K562 (cell line): ENCODE results near the gene C11orf52. TPM values are rescaled to one million over a fixed set of nuclear protein-coding genes. Genes with fewer than 3 reads are reported as not detected.
A peak's percentile ranks its signal among the peaks of the same experiment; 100 is the strongest.

Source experiments
- ATAC-seq: fragments of 200-7000 bp; cut with Tn5 transposase; 3 replicates; pipeline ENCODE4 v1.9.1; 2020; ENCODE audit warnings: moderate library complexity
- BruUV-seq: library from RNA; stranded (reverse); fragments of 400-500 nt; replicated peaks from 2 replicates; lab custom pipeline; 2021; lab: Mats Ljungman, UMichigan
- CTCF ChIA-PET: fragments of 300-600 bp; formaldehyde crosslinking; extraction: SDS; loops from one replicate; lab custom pipeline; 2021; ENCODE audit warnings: low intra/inter-chr PET ratio; lab: Yijun Ruan, JAX
- POLR2A ChIA-PET: fragments of 300-600, 350-650 bp; sonication (Branson Sonifier 250); formaldehyde crosslinking; extraction: SDS; loops from one replicate; lab custom pipeline; 2021; ENCODE audit warnings: antibody characterized with exemption, inconsistent platforms; lab: Yijun Ruan, JAX
- DNase-seq, 4 experiments: peaks; one replicate each; pipeline versions ENCODE4 v3.0.0 to v3.0.0-alpha.2; 2011 to 2018; ENCODE audit warnings: low spot score in 3 of 4, mixed read lengths in 3 of 4; ENCODE audit errors: extremely low read depth in 1 of 4
- FAIRE-seq: peaks from 2 replicates; lab custom pipeline; 2011; peaks lifted over from hg19 to GRCh38; lab: Jason Lieb, UNC
- H2AFZ ChIP-seq: 2 replicates; pipeline ENCODE4 v1.6.0; 2011; ENCODE audit warnings: low read depth, low read length, control low read depth, inconsistent platforms
- H3K27ac ChIP-seq: fragments of 200-600 bp; 3 replicates; pipeline ENCODE4 v1.8.0; 2011; ENCODE audit warnings: low read depth, mild to moderate bottlenecking, control low read depth, inconsistent platforms, low read length, moderate library complexity, mixed read lengths; ENCODE audit errors: extremely low read depth
- H3K27me3 ChIP-seq, 2 experiments: fragments of 300-600 bp in 1 of 2; 2 replicates in 1 of 2; 3 replicates in 1 of 2; pipeline versions ENCODE4 v1.6.0 to v1.8.0; 2011; ENCODE audit warnings: inconsistent platforms in 2 of 2, low read length in 2 of 2, mild to moderate bottlenecking in 1 of 2, mixed read lengths in 1 of 2, moderate library complexity in 1 of 2; ENCODE audit not compliant: control insufficient read depth in 2 of 2, insufficient read depth in 2 of 2
- H3K36me3 ChIP-seq: fragments of 300-600 bp; 3 replicates; pipeline ENCODE4 v1.8.0; 2011; ENCODE audit warnings: mild to moderate bottlenecking, low read length, inconsistent platforms; ENCODE audit not compliant: control insufficient read depth, insufficient read depth
- H3K4me1 ChIP-seq, 2 experiments: fragments of 200-600 bp in 1 of 2; replicated peaks in 1 of 2; 2 replicates in 1 of 2; 3 replicates in 1 of 2; pipeline versions ENCODE4 v1.5.1 to v1.8.0; 2011; ENCODE audit warnings: inconsistent platforms in 2 of 2, low read length in 2 of 2, mild to moderate bottlenecking in 1 of 2, mixed read lengths in 1 of 2, moderate library complexity in 1 of 2; ENCODE audit not compliant: control insufficient read depth in 2 of 2, insufficient read depth in 2 of 2
- H3K4me2 ChIP-seq: 2 replicates; pipeline ENCODE4 v1.6.1; 2011; ENCODE audit warnings: low read length, control low read depth, inconsistent platforms, mixed read lengths; ENCODE audit not compliant: insufficient read depth
- H3K4me3 ChIP-seq: fragments of 200-600 bp; sonication (generic), shearing (Covaris generic); 2 replicates; pipeline ENCODE4 v1.5.1; 2016; ENCODE audit warnings: control low read depth, inconsistent platforms
- H3K79me2 ChIP-seq: fragments of 200-600 bp; 3 replicates; pipeline ENCODE4 v1.8.0; 2011; ENCODE audit warnings: low read length, inconsistent platforms; ENCODE audit not compliant: control insufficient read depth, insufficient read depth
- H3K9ac ChIP-seq, 2 experiments: 2 replicates each; pipeline versions ENCODE4 v1.6.0 to v1.6.1; 2011; ENCODE audit warnings: low read depth in 2 of 2, low read length in 2 of 2, control low read depth in 1 of 2, inconsistent platforms in 1 of 2, mild to moderate bottlenecking in 1 of 2, mixed read lengths in 1 of 2; ENCODE audit not compliant: insufficient read depth in 1 of 2
- H3K9me1 ChIP-seq: one replicate; pipeline ENCODE4 v1.6.0; 2011; ENCODE audit warnings: inconsistent platforms, mild to moderate bottlenecking, low read length, moderate library complexity; ENCODE audit not compliant: control insufficient read depth, insufficient read depth
- H3K9me3 ChIP-seq: replicated peaks from 2 replicates; pipeline ENCODE4 v1.5.1; 2011; ENCODE audit warnings: low read depth, low read length, inconsistent platforms; ENCODE audit not compliant: control insufficient read depth, insufficient read depth
- H4K20me1 ChIP-seq: replicated peaks from 2 replicates; pipeline ENCODE4 v1.6.1; 2011; ENCODE audit warnings: low read length, inconsistent platforms, mixed read lengths; ENCODE audit not compliant: control insufficient read depth, insufficient read depth
- CBX2 ChIP-seq: fragments of 200-600 bp; sonication (generic); IDR thresholded peaks from one replicate; pipeline ENCODE4 v1.6.1; 2012; ENCODE audit warnings: mild to moderate bottlenecking, low read length, inconsistent platforms; ENCODE audit not compliant: insufficient read depth, poor library complexity, severe bottlenecking
- CEBPB ChIP-seq: fragments of 450-650 bp; IDR thresholded peaks from 2 replicates; pipeline ENCODE4 v1.6.1; 2016; ENCODE audit warnings: missing genetic modification characterization, missing compliant biosample characterization
- E2F4 ChIP-seq: sonication (generic); formaldehyde crosslinking; IDR thresholded peaks from 2 replicates; pipeline ENCODE4 v1.8.0; 2022; ENCODE audit warnings: mild to moderate bottlenecking, low read depth, missing genetic modification reagents
- GTF2B ChIP-seq: IDR thresholded peaks from 2 replicates; pipeline ENCODE4 v1.6.1; 2011; ENCODE audit not compliant: insufficient read length; ENCODE audit errors: extremely low read depth
- LEF1 ChIP-seq: fragments of 450-650 bp; IDR thresholded peaks from 2 replicates; pipeline ENCODE4 v1.6.1; 2016; ENCODE audit warnings: mild to moderate bottlenecking
- SMARCA5 ChIP-seq: fragments of 450-650 bp; IDR thresholded peaks from 2 replicates; pipeline ENCODE4 v1.6.1; 2016
- TCF7 ChIP-seq: sonication (generic); IDR thresholded peaks from 2 replicates; pipeline ENCODE4 v1.6.1; 2016; ENCODE audit warnings: antibody characterized with exemption, borderline replicate concordance
- WHSC1 ChIP-seq: IDR thresholded peaks from one replicate; pipeline ENCODE4 v1.6.1; 2012; ENCODE audit warnings: low read length, control low read depth, inconsistent platforms
- ZBTB11 ChIP-seq, 3 experiments: fragments of 200-800 bp in 1 of 3; fragments of 250-450 bp in 1 of 3; fragments of 450-650 bp in 1 of 3; sonication (Bioruptor Pico) in 1 of 3; sonication (Bioruptor generic) in 1 of 3; formaldehyde crosslinking in 1 of 3; IDR thresholded peaks; 2 replicates each; pipeline versions ENCODE4 v1.6.1 to v1.8.0; 2016 to 2022; ENCODE audit warnings: mild to moderate bottlenecking in 2 of 3, missing genetic modification characterization in 2 of 3, missing compliant biosample characterization in 1 of 3, moderate library complexity in 1 of 3
- WGBS: fragments of 100-300 bp; shearing (Covaris generic); methylation state at CpG from one replicate; pipeline ENCODE4 v1.1.6; 2016; ENCODE audit warnings: low coverage, mixed read lengths; ENCODE audit not compliant: insufficient coverage; ENCODE audit errors: missing lambda C conversion rate; 5-methylcytosine and 5-hydroxymethylcytosine counted together
- in situ Hi-C: fragments of 300-500 bp; cut with MboI; formaldehyde crosslinking; loops from 4 replicates; pipeline ENCODE4 v1.15.0; 2018; ENCODE audit warnings: inconsistent platforms, mixed read lengths
- intact Hi-C: fragments of 100-400 bp; cut with micrococcal nuclease; formaldehyde crosslinking; loops from 2 replicates; pipeline ENCODE4 v1.14.2; 2022
- polyA plus RNA-seq, 8 experiments: library from polyadenylated mRNA; depleted of rRNA in 4 of 8; stranded (reverse) in 5 of 8; unstranded in 3 of 8; fragments of >200 nt; fragmentation: Nextera tagmentation in 2 of 8; fragmentation: Illumina TruSeq in 1 of 8; extraction: Ambion mirVana in 2 of 8; extraction: Trizol in 1 of 8; gene quantifications; 2 replicates each; pipeline versions ENCODE4 v1.2.1 to v1.2.3, GENCODE V29; 2011 to 2014; ENCODE audit warnings: inconsistent platforms in 1 of 8, missing spikeins in 1 of 8
- total RNA-seq, 7 experiments: library from RNA; depleted of rRNA in 6 of 7; stranded (reverse); fragments of >200 nt in 6 of 7; fragmentation: Illumina TruSeq in 2 of 7; extraction: Trizol in 2 of 7; gene quantifications; 2 replicates each; pipeline versions ENCODE4 v1.2.1 to v1.2.3, GENCODE V29; 2011 to 2021; ENCODE audit warnings: low replicate concordance in 1 of 7
- TF ChIP-seq, protein P1 (sequence below): fragments of 250-450 bp; sonication (Bioruptor Pico); IDR thresholded peaks from 2 replicates; pipeline ENCODE4 v1.9.0; 2021; ENCODE audit warnings: mild to moderate bottlenecking, inconsistent platforms
- TF ChIP-seq, protein P2 (sequence below): fragments of 250-450 bp; sonication (Bioruptor Pico); IDR thresholded peaks from 2 replicates; pipeline ENCODE4 v1.8.0; 2021; ENCODE audit warnings: moderate library complexity, mild to moderate bottlenecking, inconsistent platforms

Gene C11orf52
- total and polyA plus RNA-seq, 9 of the 15 experiments (the other 6 are each of a cell fraction or from before 2014, with no cell fraction given) = 0.29 to 2.9 (median 1.0) TPM

DNA sequence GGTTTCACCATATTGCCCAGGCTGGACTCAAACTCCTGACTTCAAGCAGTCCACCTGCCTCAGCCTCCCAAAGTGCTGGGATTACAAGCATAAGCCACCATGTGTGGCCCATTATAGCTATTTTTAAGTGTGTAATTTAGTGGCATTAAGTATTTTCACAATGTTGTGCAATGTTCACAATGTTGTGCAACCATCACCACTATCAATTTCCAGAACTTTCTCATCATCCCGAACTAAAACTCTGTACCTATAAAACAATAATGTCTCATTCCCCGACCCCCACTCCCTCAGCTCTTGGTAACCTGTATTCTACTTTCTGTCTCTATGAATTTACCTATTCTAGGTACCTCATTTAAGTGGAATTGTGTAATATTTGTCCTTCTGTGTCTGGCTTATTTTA, 31.9 kb upstream of the C11orf52 start:
- Histone ChIP-seq H3K4me2 (no peak overlapping the region), H3K27me3 (no peaks in the 10 kb centered on the region), H3K36me3 (no peaks in the 10 kb centered on the region), H2AFZ (no peak overlapping the region), H3K9ac (no peak overlapping the region), H3K4me3 (no peak overlapping the region), H4K20me1 (no peaks in the 10 kb centered on the region), H3K9me3 (no peaks in the 10 kb centered on the region), H3K4me1 (peaks cover 0 to 9% of the 10 kb centered on the region in 2 experiments; a peak in 2 of 5 replicates), H3K9me1 (no peaks in the 10 kb centered on the region), H3K79me2 (no peaks in the 10 kb centered on the region), H3K27ac (no peak overlapping the region)
- CTCF ChIA-PET = no interaction called here
- WGBS = 42% methylated on average over 2 of the region's 2 CpGs
- FAIRE-seq (no peak), DNase-seq (no peak), ATAC-seq (no peak)
- in situ Hi-C loops (no loop called here), intact Hi-C loops (no loop called here)
- POLR2A ChIA-PET = interaction anchor here (0.8 to 1.1 kb wide), 2 partner anchors 15 to 24 kb away, joined by 3 to 7 read pairs; partner anchors contain the start of gene ALG9
- no TSS peak for BruUV-seq
- TF ChIP-seq ZBTB11 (CRISPR knock-in tag; IDR thresholded peaks at IDR 0.05) (no peak), WHSC1 (no peak), LEF1 (no peak), GTF2B (no peak), E2F4 (CRISPR knock-in tag) (no peak), SMARCA5 (no peak), CBX2 (no peak), CEBPB (peak; percentile 91), TCF7 (no peak)
- TF ChIP-seq, protein P1, sequence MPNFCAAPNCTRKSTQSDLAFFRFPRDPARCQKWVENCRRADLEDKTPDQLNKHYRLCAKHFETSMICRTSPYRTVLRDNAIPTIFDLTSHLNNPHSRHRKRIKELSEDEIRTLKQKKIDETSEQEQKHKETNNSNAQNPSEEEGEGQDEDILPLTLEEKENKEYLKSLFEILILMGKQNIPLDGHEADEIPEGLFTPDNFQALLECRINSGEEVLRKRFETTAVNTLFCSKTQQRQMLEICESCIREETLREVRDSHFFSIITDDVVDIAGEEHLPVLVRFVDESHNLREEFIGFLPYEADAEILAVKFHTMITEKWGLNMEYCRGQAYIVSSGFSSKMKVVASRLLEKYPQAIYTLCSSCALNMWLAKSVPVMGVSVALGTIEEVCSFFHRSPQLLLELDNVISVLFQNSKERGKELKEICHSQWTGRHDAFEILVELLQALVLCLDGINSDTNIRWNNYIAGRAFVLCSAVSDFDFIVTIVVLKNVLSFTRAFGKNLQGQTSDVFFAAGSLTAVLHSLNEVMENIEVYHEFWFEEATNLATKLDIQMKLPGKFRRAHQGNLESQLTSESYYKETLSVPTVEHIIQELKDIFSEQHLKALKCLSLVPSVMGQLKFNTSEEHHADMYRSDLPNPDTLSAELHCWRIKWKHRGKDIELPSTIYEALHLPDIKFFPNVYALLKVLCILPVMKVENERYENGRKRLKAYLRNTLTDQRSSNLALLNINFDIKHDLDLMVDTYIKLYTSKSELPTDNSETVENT = no peak
- TF ChIP-seq, protein P2, sequence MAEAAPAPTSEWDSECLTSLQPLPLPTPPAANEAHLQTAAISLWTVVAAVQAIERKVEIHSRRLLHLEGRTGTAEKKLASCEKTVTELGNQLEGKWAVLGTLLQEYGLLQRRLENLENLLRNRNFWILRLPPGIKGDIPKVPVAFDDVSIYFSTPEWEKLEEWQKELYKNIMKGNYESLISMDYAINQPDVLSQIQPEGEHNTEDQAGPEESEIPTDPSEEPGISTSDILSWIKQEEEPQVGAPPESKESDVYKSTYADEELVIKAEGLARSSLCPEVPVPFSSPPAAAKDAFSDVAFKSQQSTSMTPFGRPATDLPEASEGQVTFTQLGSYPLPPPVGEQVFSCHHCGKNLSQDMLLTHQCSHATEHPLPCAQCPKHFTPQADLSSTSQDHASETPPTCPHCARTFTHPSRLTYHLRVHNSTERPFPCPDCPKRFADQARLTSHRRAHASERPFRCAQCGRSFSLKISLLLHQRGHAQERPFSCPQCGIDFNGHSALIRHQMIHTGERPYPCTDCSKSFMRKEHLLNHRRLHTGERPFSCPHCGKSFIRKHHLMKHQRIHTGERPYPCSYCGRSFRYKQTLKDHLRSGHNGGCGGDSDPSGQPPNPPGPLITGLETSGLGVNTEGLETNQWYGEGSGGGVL (CRISPR knock-in tag) = no peak
